GM23338 (cell line): Measurements from ENCODE around the gene UBXN10. TPM values are rescaled to one million over a fixed set of nuclear protein-coding genes. Genes with fewer than 3 reads are reported as not detected.

ENCODE experiments used
- ATAC-seq: fragments of 200-7000 bp; cut with Tn5 transposase; 3 replicates; pipeline ENCODE4 v1.9.1; 2020
- DNase-seq: peaks from one replicate; pipeline ENCODE4 v3.0.0-alpha.2; 2015; ENCODE audit warnings: low spot score
- H2AFZ ChIP-seq: fragments of 200-600 bp; sonication (generic); 2 replicates; pipeline ENCODE4 v1.8.0; 2016; ENCODE audit warnings: antibody characterized with exemption, mild to moderate bottlenecking, moderate library complexity
- H3F3A ChIP-seq: fragments of 200-600 bp; sonication (generic); replicated peaks from 2 replicates; pipeline ENCODE4 v1.8.0; 2017; ENCODE audit warnings: antibody characterized with exemption, mixed run types, low read depth
- H3K27ac ChIP-seq: fragments of 200-600 bp; sonication (generic); 2 replicates; pipeline ENCODE4 v1.6.1; 2016; ENCODE audit warnings: low read depth
- H3K27me3 ChIP-seq: fragments of 200-600 bp; sonication (generic); 2 replicates; pipeline ENCODE4 v1.8.0; 2016; ENCODE audit warnings: mild to moderate bottlenecking, mixed run types, moderate library complexity; ENCODE audit not compliant: insufficient read depth
- H3K36me3 ChIP-seq: fragments of 200-600 bp; sonication (generic); 2 replicates; pipeline ENCODE4 v1.8.0; 2016; ENCODE audit warnings: mild to moderate bottlenecking; ENCODE audit not compliant: insufficient read depth
- H3K4me1 ChIP-seq: fragments of 200-600 bp; sonication (generic); 2 replicates; pipeline ENCODE4 v1.8.0; 2016; ENCODE audit warnings: mild to moderate bottlenecking, moderate library complexity; ENCODE audit not compliant: insufficient read depth
- H3K4me2 ChIP-seq: fragments of 200-600 bp; sonication (generic); 2 replicates; pipeline ENCODE4 v1.7.1; 2017; ENCODE audit warnings: mixed run types
- H3K4me3 ChIP-seq: fragments of 200-600 bp; sonication (generic); 2 replicates; pipeline ENCODE4 v1.6.1; 2016; ENCODE audit warnings: mixed run types
- H3K79me2 ChIP-seq: fragments of 200-600 bp; sonication (generic); replicated peaks from 2 replicates; pipeline ENCODE4 v1.8.0; 2017; ENCODE audit warnings: mild to moderate bottlenecking; ENCODE audit not compliant: insufficient read depth
- H3K9me2 ChIP-seq: fragments of 200-600 bp; sonication (generic); 2 replicates; pipeline ENCODE4 v1.8.0; 2017; ENCODE audit not compliant: insufficient read depth
- H4K20me1 ChIP-seq: fragments of 200-600 bp; sonication (generic); replicated peaks from 2 replicates; pipeline ENCODE4 v1.8.0; 2017; ENCODE audit warnings: mild to moderate bottlenecking; ENCODE audit not compliant: insufficient read depth
- H3K27ac Mint-ChIP-seq: 2 replicates; pipeline ENCODE4 v1.8.0; 2020; ENCODE audit warnings: inconsistent platforms, mild to moderate bottlenecking, moderate library complexity, mixed read lengths
- H3K27me3 Mint-ChIP-seq: 3 replicates; pipeline ENCODE4 v1.8.0; 2022; ENCODE audit warnings: low read depth, mild to moderate bottlenecking, moderate library complexity, mixed read lengths, inconsistent platforms; ENCODE audit not compliant: insufficient read depth, poor library complexity
- H3K36me3 Mint-ChIP-seq: 3 replicates; pipeline ENCODE4 v1.8.0; 2021; ENCODE audit warnings: low read depth, mild to moderate bottlenecking, inconsistent platforms, moderate library complexity, mixed read lengths
- H3K4me1 Mint-ChIP-seq: 3 replicates; pipeline ENCODE4 v1.8.0; 2020; ENCODE audit warnings: mild to moderate bottlenecking, inconsistent platforms, mixed read lengths
- H3K4me3 Mint-ChIP-seq: 3 replicates; pipeline ENCODE4 v1.8.0; 2021; ENCODE audit warnings: moderate library complexity, mild to moderate bottlenecking, inconsistent platforms, mixed read lengths
- H3K9me3 Mint-ChIP-seq: 3 replicates; pipeline ENCODE4 v1.8.0; 2020; ENCODE audit warnings: moderate library complexity, mild to moderate bottlenecking, inconsistent platforms, mixed read lengths
- NANOG ChIP-seq: IDR thresholded peaks from 2 replicates; pipeline ENCODE4 v1.6.1; 2016; ENCODE audit warnings: antibody characterized with exemption, borderline replicate concordance
- POLR2AphosphoS5 ChIP-seq: IDR thresholded peaks from 2 replicates; pipeline ENCODE4 v1.6.1; 2016; ENCODE audit warnings: antibody characterized with exemption, low read depth
- STAT1 ChIP-seq: IDR thresholded peaks from one replicate; pipeline ENCODE4 v1.6.1; 2016; ENCODE audit warnings: antibody characterized with exemption; ENCODE audit not compliant: unreplicated experiment
- ZNF114 ChIP-seq: fragments of 250-450 bp; sonication (Bioruptor Pico); IDR thresholded peaks from 2 replicates; pipeline ENCODE4 v1.5.0; 2020; ENCODE audit warnings: mild to moderate bottlenecking, moderate library complexity
- polyA plus RNA-seq: library from polyadenylated mRNA; unstranded; fragments of >200 nt; fragmentation: Nextera tagmentation; extraction: Ambion mirVana; gene quantifications from 2 replicates; pipeline ENCODE4 v1.2.1, GENCODE V29; 2016
- total RNA-seq: library from RNA; depleted of rRNA; stranded (reverse); fragments of >200 nt; shearing (Covaris generic); gene quantifications from 2 replicates; pipeline ENCODE4 v1.2.3, GENCODE V29; 2014
- TF ChIP-seq, protein P1 (sequence below): fragments of 250-450 bp; sonication (Bioruptor Pico); IDR thresholded peaks from 2 replicates; pipeline ENCODE4 v1.5.0; 2020; ENCODE audit warnings: mild to moderate bottlenecking, moderate library complexity
- TF ChIP-seq, protein P2 (sequence below): IDR thresholded peaks from one replicate; pipeline ENCODE4 v1.6.1; 2018; ENCODE audit warnings: antibody characterized with exemption; ENCODE audit not compliant: unreplicated experiment

UBXN10 gene
- total and polyA plus RNA-seq, 2 experiments from 2014 or later = 0.27 to 0.69 TPM

- peaks cover 11% of the 10 kb centered on the region for H3K27me3 Mint-ChIP-seq
- Histone ChIP-seq H3K36me3 (no peaks in the 10 kb centered on the region), H3K4me2 (no peak overlapping the region), H3F3A (no peaks in the 10 kb centered on the region), H3K4me1 (peaks cover 15% of the 10 kb centered on the region), H3K27ac (no peak overlapping the region), H3K27me3 (peaks cover 9% of the 10 kb centered on the region), H3K4me3 (no peak overlapping the region), H4K20me1 (no peaks in the 10 kb centered on the region), H3K79me2 (no peaks in the 10 kb centered on the region), H3K9me2 (0 out of 2 replicates have a peak, but pooled peaks cover 4% of the 10 kb centered on the region), H2AFZ (no peak overlapping the region)
- H3K9me3 Mint-ChIP-seq = 0 out of 3 replicates have a peak, but pooled peaks cover 3% of the 10 kb centered on the region
- ATAC-seq (no peak), DNase-seq (no peak)
- TF ChIP-seq ZNF114 (no peak), STAT1 (no peak), NANOG (no peak), POLR2AphosphoS5 (no peak)
- TF ChIP-seq, protein P1, sequence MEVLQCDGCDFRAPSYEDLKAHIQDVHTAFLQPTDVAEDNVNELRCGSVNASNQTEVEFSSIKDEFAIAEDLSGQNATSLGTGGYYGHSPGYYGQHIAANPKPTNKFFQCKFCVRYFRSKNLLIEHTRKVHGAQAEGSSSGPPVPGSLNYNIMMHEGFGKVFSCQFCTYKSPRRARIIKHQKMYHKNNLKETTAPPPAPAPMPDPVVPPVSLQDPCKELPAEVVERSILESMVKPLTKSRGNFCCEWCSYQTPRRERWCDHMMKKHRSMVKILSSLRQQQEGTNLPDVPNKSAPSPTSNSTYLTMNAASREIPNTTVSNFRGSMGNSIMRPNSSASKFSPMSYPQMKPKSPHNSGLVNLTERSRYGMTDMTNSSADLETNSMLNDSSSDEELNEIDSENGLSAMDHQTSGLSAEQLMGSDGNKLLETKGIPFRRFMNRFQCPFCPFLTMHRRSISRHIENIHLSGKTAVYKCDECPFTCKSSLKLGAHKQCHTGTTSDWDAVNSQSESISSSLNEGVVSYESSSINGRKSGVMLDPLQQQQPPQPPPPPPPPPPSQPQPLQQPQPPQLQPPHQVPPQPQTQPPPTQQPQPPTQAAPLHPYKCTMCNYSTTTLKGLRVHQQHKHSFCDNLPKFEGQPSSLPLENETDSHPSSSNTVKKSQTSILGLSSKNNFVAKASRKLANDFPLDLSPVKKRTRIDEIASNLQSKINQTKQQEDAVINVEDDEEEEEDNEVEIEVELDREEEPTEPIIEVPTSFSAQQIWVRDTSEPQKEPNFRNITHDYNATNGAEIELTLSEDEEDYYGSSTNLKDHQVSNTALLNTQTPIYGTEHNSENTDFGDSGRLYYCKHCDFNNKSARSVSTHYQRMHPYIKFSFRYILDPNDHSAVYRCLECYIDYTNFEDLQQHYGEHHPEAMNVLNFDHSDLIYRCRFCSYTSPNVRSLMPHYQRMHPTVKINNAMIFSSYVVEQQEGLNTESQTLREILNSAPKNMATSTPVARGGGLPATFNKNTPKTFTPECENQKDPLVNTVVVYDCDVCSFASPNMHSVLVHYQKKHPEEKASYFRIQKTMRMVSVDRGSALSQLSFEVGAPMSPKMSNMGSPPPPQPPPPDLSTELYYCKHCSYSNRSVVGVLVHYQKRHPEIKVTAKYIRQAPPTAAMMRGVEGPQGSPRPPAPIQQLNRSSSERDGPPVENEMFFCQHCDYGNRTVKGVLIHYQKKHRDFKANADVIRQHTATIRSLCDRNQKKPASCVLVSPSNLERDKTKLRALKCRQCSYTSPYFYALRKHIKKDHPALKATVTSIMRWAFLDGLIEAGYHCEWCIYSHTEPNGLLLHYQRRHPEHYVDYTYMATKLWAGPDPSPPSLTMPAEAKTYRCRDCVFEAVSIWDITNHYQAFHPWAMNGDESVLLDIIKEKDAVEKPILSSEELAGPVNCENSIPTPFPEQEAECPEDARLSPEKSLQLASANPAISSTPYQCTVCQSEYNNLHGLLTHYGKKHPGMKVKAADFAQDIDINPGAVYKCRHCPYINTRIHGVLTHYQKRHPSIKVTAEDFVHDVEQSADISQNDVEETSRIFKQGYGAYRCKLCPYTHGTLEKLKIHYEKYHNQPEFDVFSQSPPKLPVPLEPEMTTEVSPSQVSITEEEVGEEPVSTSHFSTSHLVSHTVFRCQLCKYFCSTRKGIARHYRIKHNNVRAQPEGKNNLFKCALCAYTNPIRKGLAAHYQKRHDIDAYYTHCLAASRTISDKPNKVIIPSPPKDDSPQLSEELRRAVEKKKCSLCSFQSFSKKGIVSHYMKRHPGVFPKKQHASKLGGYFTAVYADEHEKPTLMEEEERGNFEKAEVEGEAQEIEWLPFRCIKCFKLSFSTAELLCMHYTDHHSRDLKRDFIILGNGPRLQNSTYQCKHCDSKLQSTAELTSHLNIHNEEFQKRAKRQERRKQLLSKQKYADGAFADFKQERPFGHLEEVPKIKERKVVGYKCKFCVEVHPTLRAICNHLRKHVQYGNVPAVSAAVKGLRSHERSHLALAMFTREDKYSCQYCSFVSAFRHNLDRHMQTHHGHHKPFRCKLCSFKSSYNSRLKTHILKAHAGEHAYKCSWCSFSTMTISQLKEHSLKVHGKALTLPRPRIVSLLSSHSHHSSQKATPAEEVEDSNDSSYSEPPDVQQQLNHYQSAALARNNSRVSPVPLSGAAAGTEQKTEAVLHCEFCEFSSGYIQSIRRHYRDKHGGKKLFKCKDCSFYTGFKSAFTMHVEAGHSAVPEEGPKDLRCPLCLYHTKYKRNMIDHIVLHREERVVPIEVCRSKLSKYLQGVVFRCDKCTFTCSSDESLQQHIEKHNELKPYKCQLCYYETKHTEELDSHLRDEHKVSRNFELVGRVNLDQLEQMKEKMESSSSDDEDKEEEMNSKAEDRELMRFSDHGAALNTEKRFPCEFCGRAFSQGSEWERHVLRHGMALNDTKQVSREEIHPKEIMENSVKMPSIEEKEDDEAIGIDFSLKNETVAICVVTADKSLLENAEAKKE (CRISPR knock-in tag) = no peak
- TF ChIP-seq, protein P2, sequence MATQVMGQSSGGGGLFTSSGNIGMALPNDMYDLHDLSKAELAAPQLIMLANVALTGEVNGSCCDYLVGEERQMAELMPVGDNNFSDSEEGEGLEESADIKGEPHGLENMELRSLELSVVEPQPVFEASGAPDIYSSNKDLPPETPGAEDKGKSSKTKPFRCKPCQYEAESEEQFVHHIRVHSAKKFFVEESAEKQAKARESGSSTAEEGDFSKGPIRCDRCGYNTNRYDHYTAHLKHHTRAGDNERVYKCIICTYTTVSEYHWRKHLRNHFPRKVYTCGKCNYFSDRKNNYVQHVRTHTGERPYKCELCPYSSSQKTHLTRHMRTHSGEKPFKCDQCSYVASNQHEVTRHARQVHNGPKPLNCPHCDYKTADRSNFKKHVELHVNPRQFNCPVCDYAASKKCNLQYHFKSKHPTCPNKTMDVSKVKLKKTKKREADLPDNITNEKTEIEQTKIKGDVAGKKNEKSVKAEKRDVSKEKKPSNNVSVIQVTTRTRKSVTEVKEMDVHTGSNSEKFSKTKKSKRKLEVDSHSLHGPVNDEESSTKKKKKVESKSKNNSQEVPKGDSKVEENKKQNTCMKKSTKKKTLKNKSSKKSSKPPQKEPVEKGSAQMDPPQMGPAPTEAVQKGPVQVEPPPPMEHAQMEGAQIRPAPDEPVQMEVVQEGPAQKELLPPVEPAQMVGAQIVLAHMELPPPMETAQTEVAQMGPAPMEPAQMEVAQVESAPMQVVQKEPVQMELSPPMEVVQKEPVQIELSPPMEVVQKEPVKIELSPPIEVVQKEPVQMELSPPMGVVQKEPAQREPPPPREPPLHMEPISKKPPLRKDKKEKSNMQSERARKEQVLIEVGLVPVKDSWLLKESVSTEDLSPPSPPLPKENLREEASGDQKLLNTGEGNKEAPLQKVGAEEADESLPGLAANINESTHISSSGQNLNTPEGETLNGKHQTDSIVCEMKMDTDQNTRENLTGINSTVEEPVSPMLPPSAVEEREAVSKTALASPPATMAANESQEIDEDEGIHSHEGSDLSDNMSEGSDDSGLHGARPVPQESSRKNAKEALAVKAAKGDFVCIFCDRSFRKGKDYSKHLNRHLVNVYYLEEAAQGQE = no peak
- H3K4me1 Mint-ChIP-seq = peaks cover 25% of the 10 kb centered on the region
- no peak overlapping the region for H3K4me3 Mint-ChIP-seq
- H3K27ac Mint-ChIP-seq = no peak overlapping the region
- no peaks in the 10 kb centered on the region; the same call in 2 of the 3 replicates for H3K36me3 Mint-ChIP-seq
These were observed 3.8 kb downstream of the UBXN10 start for GRCh38 chr1:20189664-20190063.
